ENCODE results near the gene ARHGEF26. TPM values are rescaled to one million over a fixed set of nuclear protein-coding genes. Genes with fewer than 3 reads are reported as not detected.

Gene ARHGEF26
- total RNA-seq, 1 experiment from 2014 or later, result 13.7 TPM

DNA sequence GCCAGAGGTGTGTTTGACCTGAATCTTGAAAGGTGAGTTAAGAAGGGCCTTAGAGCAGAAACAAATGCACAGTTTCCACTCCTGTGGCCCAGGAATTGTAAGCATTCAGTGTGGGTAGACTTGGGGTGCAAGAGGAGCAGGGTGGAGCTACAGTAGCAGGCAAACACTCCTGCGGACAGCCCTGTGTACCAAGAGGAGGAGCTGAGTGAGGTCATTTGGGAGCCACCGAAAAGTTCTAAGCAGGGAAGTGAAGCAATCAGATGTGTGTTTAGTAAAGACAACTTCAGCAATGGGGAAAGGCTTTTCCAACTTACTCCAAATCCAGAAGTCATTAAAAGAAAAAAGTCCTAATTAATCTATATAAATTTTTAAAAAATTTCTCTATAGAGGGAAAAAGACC, 99.3 kb downstream of the ARHGEF26 start:
- H3K56ac ChIP-seq (ENCODE audit: insufficient read length, low read depth, low read length), result no peak overlapping the region

More for the DNA sequence above, 99.3 kb downstream of the ARHGEF26 start:
- Histone ChIP-seq H2BK20ac (ENCODE audit: low read depth, low read length, poor library complexity, severe bottlenecking) (no peak overlapping the region), H4K91ac (ENCODE audit: insufficient read length, low read depth, low read length) (no peak overlapping the region), H3K14ac (ENCODE audit: insufficient read depth, low read length) (no peak overlapping the region), H3K4ac (ENCODE audit: low read depth, low read length) (no peak overlapping the region), H4K8ac (replicated peaks; ENCODE audit: insufficient read length, low read depth, low read length) (no peak overlapping the region), H3T11ph (ENCODE audit: low read length) (no peak overlapping the region), H2BK5ac (ENCODE audit: insufficient read length, low read length) (no peak overlapping the region), H3K4me1 (ENCODE audit: insufficient read depth, low read length) (no peaks in the 10 kb centered on the region), H3K23me2 (ENCODE audit: insufficient read length, low read depth, low read length, poor library complexity, severe bottlenecking) (no peaks in the 10 kb centered on the region), H2AK5ac (ENCODE audit: insufficient read length, low read length) (no peak overlapping the region), H3K23ac (ENCODE audit: insufficient read length, low read depth, low read length) (no peak overlapping the region), H3K9me3 (ENCODE audit: control insufficient read depth, low read depth, low read length) (no peaks in the 10 kb centered on the region), H3K27me3 (ENCODE audit: insufficient read depth, low read length) (no peaks in the 10 kb centered on the region), H4K20me1 (ENCODE audit: control insufficient read depth, insufficient read depth, insufficient read length) (no peaks in the 10 kb centered on the region), H2BK15ac (ENCODE audit: low read depth, low read length) (no peak overlapping the region; the same call in 1 of the 2 replicates), H3K18ac (ENCODE audit: insufficient read length, low read depth, low read length) (no peak overlapping the region), H2BK12ac (ENCODE audit: insufficient read length, low read depth, low read length) (no peak overlapping the region), H3K9ac (ENCODE audit: extremely low read depth, insufficient read length, low read length) (no peak overlapping the region), H3K4me2 (ENCODE audit: insufficient read depth, insufficient read length, low read length) (no peak overlapping the region), H2AFZ (ENCODE audit: low read length) (no peak overlapping the region), H2BK120ac (ENCODE audit: low read depth, low read length, poor library complexity, severe bottlenecking) (no peak overlapping the region), H3K79me1 (ENCODE audit: insufficient read depth, low read depth, low read length, poor library complexity, severe bottlenecking) (no peaks in the 10 kb centered on the region), H3K79me2 (ENCODE audit: insufficient read depth, low read length) (no peaks in the 10 kb centered on the region), H3K27ac (ENCODE audit: insufficient read length, low read depth, low read length) (no peak overlapping the region), H4K5ac (ENCODE audit: insufficient read length, low read depth, low read length) (no peak overlapping the region)
- no peaks in the 10 kb centered on the region for H3K4me1 Mint-ChIP-seq
- H3K9me3 Mint-ChIP-seq, result no peaks in the 10 kb centered on the region; a peak in 1 of 5 replicates
- WGBS (ENCODE audit: extremely low coverage, insufficient read length, low lambda C conversion rate), result no CpG with 5 or more reads among the region's 2 CpGs
- no peaks in the 10 kb centered on the region for H3K27me3 Mint-ChIP-seq (ENCODE audit: low read depth)
- no peak for TF ChIP-seq CTCF (conservative IDR thresholded peaks at IDR 0.05)
- H3K4me3 Mint-ChIP-seq, result no peak overlapping the region
- peak overlapping the region in 1 of 3 experiments; percentile 46; a peak in 2 of 7 replicates for H3K27ac Mint-ChIP-seq
- no peak for DNase-seq
- peaks cover 6 to 21% (median 16%) of the 10 kb centered on the region in 3 experiments; a peak in 6 of 7 replicates for H3K36me3 Mint-ChIP-seq (ENCODE audit: insufficient read depth in 1 of 3, low read depth in 3 of 3)

Data from H9 (cell line).